KOPT-K1 (cell line): Measurements from ENCODE around the gene SMIM15.

Source experiments
- H3K27ac ChIP-seq: fragments of 200-600 bp; sonication (generic); 2 replicates; pipeline ENCODE4 v1.5.1; 2016; ENCODE audit warnings: antibody characterized with exemption, mild to moderate bottlenecking, low read depth, low read length; ENCODE audit not compliant: poor library complexity, severe bottlenecking
- H3K36me3 ChIP-seq: fragments of 200-600 bp; sonication (generic); 2 replicates; pipeline ENCODE4 v1.5.1; 2017; ENCODE audit warnings: antibody characterized with exemption, mild to moderate bottlenecking, low read length, moderate library complexity; ENCODE audit not compliant: insufficient read depth
- H3K9me3 ChIP-seq: fragments of 200-600 bp; sonication (generic); 2 replicates; pipeline ENCODE4 v1.5.1; 2017; ENCODE audit warnings: antibody characterized with exemption, low read length, mild to moderate bottlenecking; ENCODE audit not compliant: insufficient read depth, poor library complexity, severe bottlenecking

Gene SMIM15

DNA sequence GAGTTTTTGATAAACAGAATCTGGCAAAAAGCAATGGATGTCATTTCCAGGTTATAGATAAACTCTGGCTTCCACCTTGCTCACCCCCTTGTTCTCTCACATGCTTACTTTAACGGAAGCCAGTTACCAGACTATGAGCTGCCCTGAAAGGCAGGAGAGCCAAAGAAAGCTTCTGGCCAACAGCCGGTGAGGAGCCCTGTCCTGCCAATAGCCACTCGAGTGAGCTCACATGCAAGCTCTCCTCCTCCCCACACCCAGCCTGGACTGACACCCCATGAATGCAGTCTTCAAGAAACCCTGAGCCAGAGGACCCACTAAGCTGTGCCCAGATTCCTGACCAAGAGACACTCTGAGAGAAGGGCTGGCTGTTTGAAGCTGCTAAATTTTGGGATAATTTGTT lies 14.4 kb upstream of the SMIM15 start:
- Histone ChIP-seq H3K27ac (no peak overlapping the region), H3K9me3 (no peaks in the 10 kb centered on the region), H3K36me3 (no peaks in the 10 kb centered on the region)

GRCh38 chr5:61171479-61171878 lies 9.2 kb upstream of the SMIM15 start:
- no peak overlapping the region for H3K27ac ChIP-seq
- H3K9me3 ChIP-seq: no peaks in the 10 kb centered on the region
- no peaks in the 10 kb centered on the region for H3K36me3 ChIP-seq

GRCh38 chr5:61168951-61169350 lies 6.7 kb upstream of the SMIM15 start:
- Histone ChIP-seq H3K27ac (no peak overlapping the region), H3K36me3 (no peaks in the 10 kb centered on the region), H3K9me3 (no peaks in the 10 kb centered on the region)

- Histone ChIP-seq H3K36me3 (no peaks in the 10 kb centered on the region), H3K9me3 (peaks cover under 1% of the 10 kb centered on the region), H3K27ac (no peak overlapping the region)
Measured at GRCh38 chr5:61167382-61167781, 5.1 kb upstream of the SMIM15 start.

- Histone ChIP-seq H3K27ac (no peak overlapping the region), H3K9me3 (peaks cover 6% of the 10 kb centered on the region), H3K36me3 (no peaks in the 10 kb centered on the region)
Measured at GRCh38 chr5:61163905-61164304, 1.6 kb upstream of the SMIM15 start.

DNA sequence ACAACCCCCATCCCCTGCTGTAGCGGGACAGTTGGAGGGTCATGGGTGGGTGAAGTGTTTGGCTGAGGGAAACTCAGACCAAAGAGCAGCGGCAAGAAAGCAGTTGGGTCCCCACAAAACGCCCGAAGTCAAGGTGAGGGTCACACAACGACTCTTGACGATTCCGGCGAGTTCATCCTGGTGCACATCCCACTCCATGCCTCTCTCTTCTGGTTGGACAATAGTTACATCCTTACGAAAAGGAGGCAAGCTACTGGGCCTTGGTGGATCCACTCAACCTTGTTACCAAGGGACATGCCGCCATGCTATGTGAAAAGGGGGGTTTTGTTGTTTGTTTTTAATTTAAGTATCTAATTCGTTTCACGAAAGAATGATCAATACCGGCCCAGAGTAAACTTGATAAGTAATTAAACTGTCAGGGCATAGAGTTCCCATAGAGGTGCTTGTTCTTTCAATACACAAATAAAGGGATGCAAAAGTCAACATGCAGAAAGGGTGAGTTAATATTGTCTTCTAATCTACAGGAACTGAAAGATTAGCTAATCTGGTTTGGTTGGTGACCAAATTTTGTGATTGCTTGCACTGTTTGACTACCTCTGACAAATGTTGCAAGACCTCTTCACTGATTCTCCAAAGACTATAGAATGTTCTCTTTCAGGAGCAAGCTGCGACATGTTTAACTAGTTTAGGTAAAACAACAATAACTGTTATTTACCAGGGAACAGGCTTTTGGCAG lies 732 bp upstream of the SMIM15 start:
- no peak overlapping the region for H3K27ac ChIP-seq
- H3K9me3 ChIP-seq: peaks cover 6% of the 10 kb centered on the region
- H3K36me3 ChIP-seq: no peaks in the 10 kb centered on the region

DNA sequence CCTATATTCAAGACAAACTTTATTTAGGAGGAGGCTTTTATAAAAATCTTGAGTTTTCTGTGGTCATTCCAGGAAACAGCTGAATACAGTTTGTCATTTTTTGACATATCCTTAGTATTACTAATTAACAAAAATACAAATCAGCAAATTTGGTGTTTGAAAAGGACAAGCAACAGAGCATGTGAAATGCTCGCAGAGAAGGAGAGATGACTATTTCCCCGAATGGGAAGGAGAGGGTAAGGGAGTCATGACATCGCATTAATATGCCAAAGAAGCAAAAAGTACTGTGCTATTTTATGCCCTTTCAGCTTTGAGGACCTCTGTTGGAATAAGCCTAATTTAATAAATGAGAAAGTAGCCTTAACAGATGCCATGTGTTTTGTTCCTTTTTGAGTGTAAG lies 1.8 kb downstream of the SMIM15 start:
- peaks cover 6% of the 10 kb centered on the region for H3K9me3 ChIP-seq
- no peak overlapping the region for H3K27ac ChIP-seq
- no peaks in the 10 kb centered on the region for H3K36me3 ChIP-seq

- Histone ChIP-seq H3K36me3 (no peaks in the 10 kb centered on the region), H3K9me3 (peaks cover 6% of the 10 kb centered on the region), H3K27ac (no peak overlapping the region)
Measured at GRCh38 chr5:61159836-61160235, 2.4 kb downstream of the SMIM15 start.

- peaks cover 6% of the 10 kb centered on the region for H3K9me3 ChIP-seq
- H3K36me3 ChIP-seq: no peaks in the 10 kb centered on the region
- H3K27ac ChIP-seq: no peak overlapping the region
Measured at GRCh38 chr5:61159070-61159469, 3.2 kb downstream of the SMIM15 start.

GRCh38 chr5:61151893-61152292 lies 10.4 kb downstream of the SMIM15 start:
- no peaks in the 10 kb centered on the region for H3K36me3 ChIP-seq
- no peaks in the 10 kb centered on the region for H3K9me3 ChIP-seq
- no peak overlapping the region for H3K27ac ChIP-seq

DNA sequence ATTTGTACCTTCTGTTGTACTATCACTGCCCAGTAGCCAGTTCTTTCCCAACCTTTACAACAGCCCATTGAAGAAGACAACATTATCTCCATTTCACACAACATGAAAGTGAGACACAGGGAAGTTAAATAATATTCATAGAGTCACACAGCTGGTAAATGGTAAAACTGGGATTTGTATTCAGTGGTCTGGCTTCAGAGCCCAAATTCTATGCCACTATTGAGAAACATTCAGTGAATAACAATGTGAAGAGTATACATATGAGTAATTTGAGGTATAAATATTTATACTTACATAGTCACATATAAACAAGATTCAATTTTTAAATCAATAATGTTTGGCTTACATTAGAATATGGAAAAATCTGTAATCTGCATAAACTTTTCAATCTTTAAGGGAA lies 13.8 kb downstream of the SMIM15 start:
- no peak overlapping the region for H3K27ac ChIP-seq
- no peaks in the 10 kb centered on the region for H3K36me3 ChIP-seq
- no peaks in the 10 kb centered on the region for H3K9me3 ChIP-seq

GRCh38 chr5:61142811-61143210 lies 19.5 kb downstream of the SMIM15 start:
- H3K27ac ChIP-seq: no peak overlapping the region
- no peaks in the 10 kb centered on the region for H3K36me3 ChIP-seq
- no peaks in the 10 kb centered on the region for H3K9me3 ChIP-seq

- Histone ChIP-seq H3K36me3 (no peaks in the 10 kb centered on the region), H3K9me3 (no peaks in the 10 kb centered on the region), H3K27ac (no peak overlapping the region)
Measured at GRCh38 chr5:61142391-61142790, 19.9 kb downstream of the SMIM15 start.

DNA sequence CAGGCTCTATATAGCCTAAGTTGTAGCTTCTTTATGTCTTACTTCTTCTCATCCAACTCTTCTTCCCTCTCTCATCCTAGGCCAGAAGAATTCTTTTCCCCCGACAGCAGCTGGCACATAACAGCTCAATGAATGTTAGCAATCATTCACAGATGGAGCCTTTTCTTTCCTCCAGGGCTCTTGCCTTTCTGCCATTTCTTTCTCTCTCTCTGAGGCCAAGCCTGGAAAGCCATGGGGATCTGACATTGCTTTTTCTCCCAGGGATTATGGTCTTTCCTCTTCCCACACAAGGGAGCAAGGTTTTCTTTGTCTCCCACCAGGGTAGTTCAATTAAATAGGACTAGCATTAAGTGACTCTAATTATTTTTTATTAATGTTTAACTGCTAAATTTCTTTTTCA lies 20.5 kb downstream of the SMIM15 start:
- Histone ChIP-seq H3K27ac (no peak overlapping the region), H3K36me3 (no peaks in the 10 kb centered on the region)

DNA sequence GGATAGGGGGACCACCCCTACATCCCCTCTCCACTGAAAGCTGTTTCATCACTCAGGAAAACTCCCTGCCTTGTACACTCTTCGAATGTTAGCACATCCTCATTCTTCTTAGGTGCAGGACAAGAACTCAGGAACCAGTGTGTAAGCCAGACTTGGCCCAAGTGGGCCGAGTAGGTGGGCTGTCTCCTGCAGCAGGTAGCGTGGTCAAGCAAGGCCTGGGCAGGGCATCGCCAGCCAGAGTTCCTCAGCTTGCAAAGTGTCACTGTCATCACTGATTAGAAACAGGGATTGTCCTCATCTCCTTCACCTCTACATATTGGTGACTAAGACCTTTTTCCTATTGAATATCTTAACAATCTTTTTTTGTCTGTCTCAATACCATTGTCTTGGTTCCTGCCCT lies 22.3 kb downstream of the SMIM15 start:
- no peaks in the 10 kb centered on the region for H3K36me3 ChIP-seq
- no peaks in the 10 kb centered on the region for H3K9me3 ChIP-seq
- no peak overlapping the region for H3K27ac ChIP-seq

More for the DNA sequence above, 20.5 kb downstream of the SMIM15 start:
- no peaks in the 10 kb centered on the region for H3K9me3 ChIP-seq

DNA sequence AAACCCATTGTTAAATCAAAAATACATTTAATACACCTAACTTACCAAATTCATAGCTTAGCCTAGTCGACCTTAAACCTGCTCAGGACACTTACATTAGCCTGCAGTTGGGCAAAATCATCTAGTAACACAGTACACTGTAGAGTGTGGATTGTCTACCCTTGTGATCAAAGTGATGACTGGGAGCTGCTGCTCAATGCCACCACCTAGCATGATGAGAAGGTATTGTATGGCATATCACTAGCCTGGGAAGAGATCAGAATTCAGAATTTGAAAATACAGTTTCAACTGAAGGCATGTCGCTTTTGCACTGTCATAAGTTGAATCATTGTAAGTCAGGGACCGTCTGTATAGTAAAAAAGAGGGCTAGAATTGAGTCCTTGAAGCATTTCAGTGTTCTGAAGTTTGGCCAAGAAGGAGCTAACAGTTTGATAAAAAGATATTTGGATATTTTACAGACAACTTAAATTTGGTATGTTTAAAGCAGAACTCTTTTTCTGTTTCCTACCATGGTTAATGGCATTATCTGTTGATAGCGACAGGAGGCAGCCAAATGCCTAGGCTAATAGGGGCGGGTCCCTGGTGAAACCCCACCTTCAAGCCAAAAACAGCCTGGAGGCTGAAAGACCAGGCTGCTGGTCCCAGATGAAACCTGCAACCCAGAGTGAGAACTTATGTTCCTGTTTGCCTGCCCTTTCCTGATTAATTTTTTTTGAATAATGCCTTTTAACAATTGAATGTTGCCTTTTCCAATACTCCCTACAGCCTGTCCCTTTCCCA lies 23.0 kb downstream of the SMIM15 start:
- no peaks in the 10 kb centered on the region for H3K9me3 ChIP-seq
- no peak overlapping the region for H3K27ac ChIP-seq
- no peaks in the 10 kb centered on the region for H3K36me3 ChIP-seq
